Measurements from ENCODE around the gene ATG4A. TPM values are rescaled to one million over a fixed set of nuclear protein-coding genes. Genes with fewer than 3 reads are reported as not detected.

ATG4A gene
- total RNA-seq, 1 donor from 2014 or later, result 18.0 TPM

GRCh38 chrX:108162265-108162664 is 70.7 kb downstream of the ATG4A start:
- no peak for ATAC-seq
- intact Hi-C loops (cut with DNase I), result no loop called here
- no peak for DNase-seq (ENCODE audit: missing footprints)

DNA sequence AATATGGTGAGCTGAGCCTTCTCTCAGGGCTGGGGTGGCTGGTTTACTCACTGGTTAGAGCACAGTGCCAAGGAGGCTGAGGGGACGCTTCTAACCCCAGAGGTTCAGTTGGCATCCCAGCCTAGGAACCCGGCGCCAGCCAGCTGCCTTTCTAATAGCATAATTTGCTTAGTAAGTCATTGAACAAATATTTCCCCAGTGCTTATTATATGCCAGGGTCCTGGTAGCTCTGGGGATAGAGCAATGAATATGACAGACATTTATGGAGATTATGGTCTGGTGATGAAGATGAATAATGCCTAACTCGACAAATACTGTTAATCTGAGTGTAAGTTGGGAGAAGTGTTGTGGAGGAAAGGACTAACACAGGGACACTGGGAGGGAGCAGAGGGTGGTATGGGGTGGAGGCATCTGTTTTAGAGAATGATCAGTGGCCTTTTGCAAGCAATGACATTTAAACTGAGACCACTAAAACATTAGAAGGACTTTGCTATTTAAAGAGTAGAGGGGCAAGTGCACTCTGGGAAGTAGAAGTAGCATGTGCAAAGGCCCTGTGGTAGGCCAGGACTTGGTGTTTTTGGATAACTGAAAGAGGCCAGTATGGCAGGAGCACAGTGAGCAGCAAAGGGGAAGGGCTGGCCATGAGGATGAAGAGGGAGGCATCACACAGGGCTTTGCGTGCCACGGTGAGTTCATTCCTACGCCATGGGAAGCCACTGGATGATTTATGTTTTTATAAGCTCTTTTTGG is 71.9 kb downstream of the ATG4A start:
- ATAC-seq (no peak), DNase-seq (ENCODE audit: missing footprints) (no peak)
- intact Hi-C loops (cut with DNase I), result no loop called here

- ATAC-seq, result no peak
- no peak for DNase-seq (ENCODE audit: missing footprints)
- intact Hi-C loops (cut with DNase I), result no loop called here
These were observed 74.0 kb downstream of the ATG4A start for GRCh38 chrX:108165383-108166111.

- ATAC-seq, result no peak
- intact Hi-C loops (cut with DNase I), result no loop called here
These were observed 75.8 kb downstream of the ATG4A start for GRCh38 chrX:108167211-108167872.

DNA sequence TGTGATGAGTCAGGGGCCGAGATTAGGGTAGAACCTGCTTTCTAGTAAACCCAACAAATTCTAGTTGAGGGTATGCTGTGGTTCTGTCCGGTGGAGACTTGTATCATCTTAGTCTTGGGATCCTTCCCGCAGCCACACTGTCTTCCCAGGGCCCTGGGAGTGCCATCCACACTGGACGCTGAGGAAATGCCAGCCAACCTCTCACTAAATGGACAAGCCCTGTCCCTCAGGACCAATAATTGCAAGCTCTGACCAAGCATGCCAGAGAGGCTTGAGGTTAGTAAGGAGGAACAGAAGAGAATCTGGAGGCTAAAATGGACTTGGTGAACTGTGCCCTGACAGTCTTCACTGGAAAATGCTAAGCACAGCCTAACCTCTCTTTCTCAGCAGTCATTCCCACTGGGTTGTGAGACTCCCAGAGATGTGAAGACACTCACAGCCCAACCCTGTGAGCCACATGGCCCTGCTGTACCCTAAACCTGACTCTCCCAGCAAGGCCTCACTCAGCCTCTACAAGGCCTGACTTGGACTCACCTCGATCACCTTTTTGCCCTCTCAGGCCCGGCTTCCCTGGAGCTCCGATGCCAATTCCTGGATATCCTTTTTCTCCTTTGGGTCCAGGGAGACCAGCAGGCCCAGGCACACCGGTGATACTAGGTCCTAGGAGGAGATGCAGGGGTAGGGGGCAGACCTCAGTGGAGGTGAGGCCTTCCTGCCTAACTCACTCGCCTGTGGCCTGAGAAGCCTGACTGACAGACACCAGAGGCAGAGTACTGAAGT is 77.6 kb downstream of the ATG4A start:
- no peak for DNase-seq (ENCODE audit: missing footprints)
- intact Hi-C loops (cut with DNase I), result no loop called here
- ATAC-seq, result no peak

More at GRCh38 chrX:108167211-108167872, 75.8 kb downstream of the ATG4A start:
- DNase-seq (ENCODE audit: missing footprints), result no peak

GRCh38 chrX:108169768-108170167 is 78.2 kb downstream of the ATG4A start:
- intact Hi-C loops (cut with DNase I), result no loop called here
- ATAC-seq (no peak), DNase-seq (ENCODE audit: missing footprints) (no peak)

- DNase-seq (ENCODE audit: missing footprints) (no peak), ATAC-seq (no peak)
- intact Hi-C loops (cut with DNase I), result no loop called here
These were observed 80.1 kb downstream of the ATG4A start for GRCh38 chrX:108171671-108172070.

- ATAC-seq, result no peak
- intact Hi-C loops (cut with DNase I), result no loop called here
These were observed 82.3 kb downstream of the ATG4A start for GRCh38 chrX:108173874-108174273.

GRCh38 chrX:108177351-108178142 is 86.0 kb downstream of the ATG4A start:
- intact Hi-C loops (cut with DNase I), result no loop called here
- DNase-seq (ENCODE audit: missing footprints) (no peak), ATAC-seq (no peak)

More at GRCh38 chrX:108173874-108174273, 82.3 kb downstream of the ATG4A start:
- no peak for DNase-seq (ENCODE audit: missing footprints)

DNA sequence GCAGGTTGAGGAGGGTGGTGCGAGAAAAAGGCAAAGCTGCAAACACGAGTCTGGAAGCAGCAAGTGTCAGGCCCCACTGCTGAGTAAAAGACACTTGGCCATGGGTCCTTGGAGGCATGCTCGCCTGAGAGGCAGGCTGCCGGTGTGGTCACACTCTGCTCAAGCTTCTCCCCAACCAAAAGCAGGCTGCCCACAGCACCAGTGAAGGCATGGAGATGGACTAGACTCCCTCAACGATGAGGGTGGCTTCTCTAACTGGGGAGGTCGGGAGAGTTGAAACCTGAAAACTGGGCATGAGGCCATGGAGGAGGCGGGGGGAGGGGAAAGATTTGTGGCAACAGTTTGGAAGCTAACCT is 86.5 kb downstream of the ATG4A start:
- DNase-seq (ENCODE audit: missing footprints) (no peak), ATAC-seq (no peak)
- intact Hi-C loops (cut with DNase I), result no loop called here

DNA sequence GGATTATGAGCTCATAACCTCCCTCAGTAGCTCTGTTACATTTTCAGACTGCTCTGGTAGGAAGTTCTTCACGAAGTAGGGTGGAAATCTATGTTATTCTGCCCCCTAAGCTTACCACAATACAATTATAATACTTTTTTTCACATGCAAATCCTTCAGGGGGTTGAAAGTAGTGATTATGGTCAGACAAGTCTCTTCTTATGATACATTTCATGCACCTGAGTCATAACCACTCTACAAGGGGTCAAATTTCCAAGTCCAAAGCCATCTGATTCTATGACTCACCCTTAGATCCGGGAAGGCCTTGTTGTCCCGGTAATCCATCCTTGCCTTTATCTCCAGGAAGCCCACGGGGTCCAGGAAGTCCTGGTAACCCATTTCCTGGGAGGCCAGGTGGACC is 95.2 kb downstream of the ATG4A start:
- intact Hi-C loops (cut with DNase I), result no loop called here
- ATAC-seq (no peak), DNase-seq (ENCODE audit: missing footprints) (no peak)

DNA sequence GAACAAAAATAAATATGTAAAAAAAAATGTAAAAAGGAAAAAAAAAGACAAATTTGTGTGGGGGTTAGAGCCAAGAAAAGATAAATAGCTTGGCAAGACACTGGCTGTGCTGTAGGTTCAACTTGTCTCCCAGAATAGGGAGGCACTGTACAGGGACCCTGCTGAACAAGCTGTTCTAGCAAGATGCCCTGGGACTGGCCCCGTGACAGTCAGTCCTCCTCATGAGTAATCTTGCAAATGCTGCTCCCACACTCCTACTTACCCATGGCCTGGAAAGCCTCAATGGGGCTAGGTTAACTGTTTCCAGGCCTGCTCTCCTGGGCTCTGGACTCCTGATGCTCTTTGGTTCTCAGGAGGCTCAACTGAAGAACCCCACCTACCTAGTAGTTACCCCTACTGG is 106.8 kb downstream of the ATG4A start:
- intact Hi-C loops (cut with DNase I), result loop anchor here (10.0 kb wide), 1 partner anchor 1276 kb away; no protein-coding TSS in a partner anchor
- ATAC-seq (no peak), DNase-seq (ENCODE audit: missing footprints) (no peak)

DNA sequence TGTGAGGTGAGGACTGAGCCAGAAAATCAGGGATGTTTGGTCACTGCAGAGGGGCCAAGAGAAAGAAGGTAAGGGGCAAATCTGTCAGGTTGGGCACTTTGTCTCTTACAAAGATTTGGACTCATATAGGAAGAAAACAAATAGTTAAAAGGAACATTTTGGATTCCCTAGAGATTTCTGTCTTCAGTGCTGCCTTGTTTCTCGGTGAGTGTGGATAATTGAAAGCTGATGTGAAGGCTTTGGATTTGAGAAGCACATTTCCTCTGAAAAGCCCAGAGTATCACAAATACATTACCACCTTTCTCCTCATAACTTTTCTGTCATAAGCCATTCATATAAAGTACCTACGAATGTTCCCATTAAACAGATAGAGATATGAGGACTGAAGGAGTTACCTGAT is 107.5 kb downstream of the ATG4A start:
- intact Hi-C loops (cut with DNase I), result loop anchor here (10.0 kb wide), 1 partner anchor 1276 kb away; no protein-coding TSS in a partner anchor
- no peak for DNase-seq (ENCODE audit: missing footprints)
- ATAC-seq, result no peak

DNA sequence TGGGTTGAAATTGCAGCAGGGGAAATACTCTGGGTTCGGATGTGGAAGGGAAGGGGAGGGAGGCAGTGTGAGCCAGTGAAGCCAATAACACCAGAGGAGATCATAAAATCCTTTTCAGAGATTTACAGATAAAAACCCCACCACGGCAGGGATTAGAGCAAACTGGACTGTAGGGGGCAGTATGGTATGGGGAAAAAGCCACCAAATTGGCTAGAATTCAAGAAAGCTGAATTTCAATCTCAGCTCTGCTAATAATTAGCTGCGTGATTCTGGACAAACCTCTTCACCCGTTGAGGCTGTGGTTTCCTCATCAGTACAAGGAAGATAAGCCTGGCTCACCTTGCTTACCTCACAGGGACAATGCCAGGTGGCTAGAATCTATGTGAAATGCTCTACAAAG is 108.1 kb downstream of the ATG4A start:
- intact Hi-C loops (cut with DNase I), result loop anchor here (10.0 kb wide), 1 partner anchor 1275 kb away; no protein-coding TSS in a partner anchor
- DNase-seq (ENCODE audit: missing footprints) (no peak), ATAC-seq (no peak)

- intact Hi-C loops (cut with DNase I), result no loop called here
- DNase-seq (ENCODE audit: missing footprints), result no peak
These were observed 112.0 kb downstream of the ATG4A start for GRCh38 chrX:108203540-108203939.

More at GRCh38 chrX:108203540-108203939, 112.0 kb downstream of the ATG4A start:
- ATAC-seq, result no peak

Data from Right ventricle myocardium inferior (tissue), 1 donor.